Endothelial cell of umbilical vein (primary cell): ENCODE results near the gene SNCAIP. TPM values are rescaled to one million over a fixed set of nuclear protein-coding genes. Genes with fewer than 3 reads are reported as not detected.

Source experiments
- BruUV-seq: library from RNA; stranded (reverse); fragments of 400-500 nt; replicated peaks from 2 replicates; lab custom pipeline; 2021; lab: Mats Ljungman, UMichigan
- CTCF ChIA-PET: fragments of 300-600, 350-600 bp; sonication (Branson Sonifier 250); formaldehyde crosslinking; loops from one replicate; lab custom pipeline; 2021; ENCODE audit warnings: antibody characterized with exemption, inconsistent platforms; lab: Charles Lee
- POLR2A ChIA-PET: fragments of 300-600, 350-600 bp; sonication (Branson Sonifier 250); formaldehyde crosslinking; loops from one replicate; lab custom pipeline; 2021; ENCODE audit warnings: antibody characterized with exemption, inconsistent platforms; lab: Charles Lee
- DNase-seq: peaks from one replicate; pipeline ENCODE4 v3.0.0-alpha.2; 2011; ENCODE audit warnings: low read depth, low spot score
- FAIRE-seq: peaks from 2 replicates; lab custom pipeline; 2011; peaks lifted over from hg19 to GRCh38; lab: Jason Lieb, UNC
- H2AFZ ChIP-seq: 2 replicates; pipeline ENCODE4 v1.6.0; 2012; ENCODE audit warnings: low read depth, low read length, control low read depth, inconsistent platforms
- H3K27ac ChIP-seq: 2 replicates; pipeline ENCODE4 v1.5.1; 2011; ENCODE audit warnings: low read depth, mild to moderate bottlenecking, control low read depth, low read length, moderate library complexity; ENCODE audit not compliant: insufficient read depth
- H3K27me3 ChIP-seq, 2 experiments: 2 replicates each; pipeline versions ENCODE4 v1.6.0 to v1.6.1; 2011; ENCODE audit warnings: low read length in 2 of 2, mixed read lengths in 1 of 2; ENCODE audit not compliant: control insufficient read depth in 2 of 2, insufficient read depth in 2 of 2
- H3K36me3 ChIP-seq, 2 experiments: 2 replicates in 1 of 2; 3 replicates in 1 of 2; pipeline ENCODE4 v1.5.1; 2011; ENCODE audit warnings: low read length in 2 of 2, mild to moderate bottlenecking in 1 of 2, moderate library complexity in 1 of 2; ENCODE audit not compliant: control insufficient read depth in 2 of 2, insufficient read depth in 2 of 2; ENCODE audit errors: extremely low read depth in 1 of 2
- H3K4me1 ChIP-seq: 3 replicates; pipeline ENCODE4 v1.5.1; 2011; ENCODE audit warnings: mild to moderate bottlenecking, low read length; ENCODE audit not compliant: control insufficient read depth, insufficient read depth; ENCODE audit errors: extremely low read depth
- H3K4me2 ChIP-seq: 2 replicates; pipeline ENCODE4 v1.6.1; 2011; ENCODE audit warnings: low read length, control low read depth, mixed read lengths; ENCODE audit not compliant: insufficient read depth
- H3K4me3 ChIP-seq, 3 experiments: fragments of 200-600 bp in 1 of 3; sonication (generic), shearing (Covaris generic) in 1 of 3; replicated peaks in 1 of 3; 2 replicates each; pipeline ENCODE4 v1.5.1; 2011 to 2016; ENCODE audit warnings: control low read depth in 3 of 3, low read length in 3 of 3, mild to moderate bottlenecking in 2 of 3, inconsistent platforms in 1 of 3, low read depth in 1 of 3, moderate library complexity in 1 of 3; ENCODE audit not compliant: insufficient read depth in 1 of 3
- H3K79me2 ChIP-seq: 2 replicates; pipeline ENCODE4 v1.6.0; 2012; ENCODE audit warnings: low read length, inconsistent platforms; ENCODE audit not compliant: control insufficient read depth, insufficient read depth
- H3K9ac ChIP-seq: replicated peaks from 2 replicates; pipeline ENCODE3; 2011; ENCODE audit warnings: low read length, control low read depth; ENCODE audit not compliant: insufficient read depth; ENCODE audit errors: extremely low read depth
- H3K9me1 ChIP-seq: replicated peaks from 3 replicates; pipeline ENCODE4 v1.6.0; 2011; ENCODE audit warnings: mild to moderate bottlenecking, low read length; ENCODE audit not compliant: control insufficient read depth, insufficient read depth; ENCODE audit errors: extremely low read depth
- H3K9me3 ChIP-seq: replicated peaks from 2 replicates; pipeline ENCODE4 v1.5.1; 2012; ENCODE audit warnings: low read length, inconsistent platforms; ENCODE audit not compliant: control insufficient read depth, insufficient read depth
- H4K20me1 ChIP-seq: replicated peaks from 2 replicates; pipeline ENCODE3; 2011; ENCODE audit warnings: mild to moderate bottlenecking, low read length; ENCODE audit not compliant: control insufficient read depth, insufficient read depth; ENCODE audit errors: extremely low read depth
- CTCF ChIP-seq, 2 donors: IDR thresholded peaks; 1 replicate in 1 of 2; 2 replicates in 1 of 2; pipeline ENCODE4 v1.5.1; 2011; ENCODE audit warnings: low read length in 2 of 2, mild to moderate bottlenecking in 2 of 2, moderate library complexity in 2 of 2, control low read depth in 1 of 2, inconsistent platforms in 1 of 2, low read depth in 1 of 2; ENCODE audit not compliant: insufficient read depth in 1 of 2; ENCODE audit errors: extremely low read depth in 1 of 2
- EZH2 ChIP-seq: IDR thresholded peaks from 2 replicates; pipeline ENCODE4 v1.6.1; 2012; ENCODE audit warnings: borderline replicate concordance, low read depth, mild to moderate bottlenecking, moderate library complexity, low read length, inconsistent platforms; ENCODE audit not compliant: severe bottlenecking
- FOS ChIP-seq: IDR thresholded peaks from 2 replicates; pipeline ENCODE4 v1.6.1; 2011; ENCODE audit warnings: mild to moderate bottlenecking, low read length, moderate library complexity, borderline replicate concordance; ENCODE audit not compliant: insufficient read depth
- GATA2 ChIP-seq: IDR thresholded peaks from 2 replicates; pipeline ENCODE4 v1.7.0; 2011; ENCODE audit warnings: low read depth, mild to moderate bottlenecking, moderate library complexity, mixed read lengths, low read length; ENCODE audit not compliant: insufficient read length, insufficient read depth
- JUN ChIP-seq: IDR thresholded peaks from 2 replicates; pipeline ENCODE4 v1.6.1; 2011; ENCODE audit warnings: borderline replicate concordance, low read depth; ENCODE audit not compliant: insufficient read length, insufficient read depth
- MAX ChIP-seq: IDR thresholded peaks from 2 replicates; pipeline ENCODE4 v1.6.1; 2011; ENCODE audit not compliant: insufficient read depth, insufficient read length
- MYC ChIP-seq: IDR thresholded peaks from one replicate; pipeline ENCODE4 v1.6.1; 2011; ENCODE audit warnings: mild to moderate bottlenecking, low read depth, low read length
- POLR2A ChIP-seq: IDR thresholded peaks from 2 replicates; pipeline ENCODE4 v1.6.1; 2012; ENCODE audit warnings: low read depth, mild to moderate bottlenecking, control low read depth, low read length
- POLR2AphosphoS5 ChIP-seq: IDR thresholded peaks from 2 replicates; pipeline ENCODE4 v1.6.1; 2012; ENCODE audit warnings: low read depth, mild to moderate bottlenecking, control low read depth, low read length, moderate library complexity; ENCODE audit not compliant: insufficient read depth
- dilution Hi-C: fragments of 300-500 bp; cut with MboI; formaldehyde crosslinking; loops from one replicate; pipeline ENCODE4 v1.15.0; 2019; ENCODE audit warnings: low sequenced_read_pairs; ENCODE audit not compliant: extremely low pct_ligation_motif_present
- intact Hi-C: fragments of 100-400 bp; cut with micrococcal nuclease; formaldehyde crosslinking; loops from one replicate; pipeline ENCODE4 v1.10.0; 2022
- polyA plus RNA-seq, 4 experiments: library from polyadenylated mRNA; depleted of rRNA in 3 of 4; stranded (reverse) in 3 of 4; unstranded in 1 of 4; fragments of >200 nt; gene quantifications; 2 replicates each; pipeline versions ENCODE4 v1.2.1 to v1.2.3, GENCODE V29; 2011 to 2012; ENCODE audit warnings: missing spikeins in 1 of 4
- total RNA-seq: library from RNA; stranded (reverse); gene quantifications from 2 replicates; pipeline ENCODE4 v1.2.3, GENCODE V29; 2021

Gene SNCAIP
- total and polyA plus RNA-seq, 2 donors (not counting 3 experiments of a cell fraction or from before 2014, with no cell fraction given) = 13.1 to 42.0 TPM

GRCh38 chr5:122430319-122430586 is 118.2 kb downstream of the SNCAIP start:
- no TSS peak for BruUV-seq
- no peak overlapping the region for H3K4me3 ChIP-seq
- no peak overlapping the region for H3K27ac ChIP-seq
- no peaks in the 10 kb centered on the region for H4K20me1 ChIP-seq
- H3K9me3 ChIP-seq = no peaks in the 10 kb centered on the region
- H3K27me3 ChIP-seq = no peaks in the 10 kb centered on the region
- no peaks in the 10 kb centered on the region for H3K9me1 ChIP-seq
- H3K9ac ChIP-seq = no peak overlapping the region
- ChIA-PET POLR2A (no interaction called here), CTCF (no interaction called here)
- DNase-seq = no peak
- intact Hi-C loops = no loop called here
- no peak overlapping the region for H3K4me2 ChIP-seq
- TF ChIP-seq POLR2A = no peak
- no peak for TF ChIP-seq CTCF (IDR thresholded peaks at IDR 0.05; ENCODE audit: extremely low read depth in 1 of 2, insufficient read depth in 1 of 2, low read depth in 1 of 2, low read length in 2 of 2)
- no peak for TF ChIP-seq JUN
- TF ChIP-seq GATA2 = no peak
- TF ChIP-seq MAX = no peak
- TF ChIP-seq POLR2AphosphoS5 = no peak
- TF ChIP-seq EZH2 = no peak
- TF ChIP-seq MYC = no peak
- TF ChIP-seq FOS = no peak
- H2AFZ ChIP-seq = no peak overlapping the region
- no peaks in the 10 kb centered on the region for H3K36me3 ChIP-seq
- no peak for FAIRE-seq
- H3K4me1 ChIP-seq = no peaks in the 10 kb centered on the region
- dilution Hi-C loops = no loop called here
- H3K79me2 ChIP-seq = no peaks in the 10 kb centered on the region
